ENCODE results near the gene SIT1.
"Not testable (repeated sequence)": the region's sequence is repeated elsewhere in the genome, so short reads cannot be mapped to it uniquely, and the experiment has no call there.

Gene SIT1

DNA sequence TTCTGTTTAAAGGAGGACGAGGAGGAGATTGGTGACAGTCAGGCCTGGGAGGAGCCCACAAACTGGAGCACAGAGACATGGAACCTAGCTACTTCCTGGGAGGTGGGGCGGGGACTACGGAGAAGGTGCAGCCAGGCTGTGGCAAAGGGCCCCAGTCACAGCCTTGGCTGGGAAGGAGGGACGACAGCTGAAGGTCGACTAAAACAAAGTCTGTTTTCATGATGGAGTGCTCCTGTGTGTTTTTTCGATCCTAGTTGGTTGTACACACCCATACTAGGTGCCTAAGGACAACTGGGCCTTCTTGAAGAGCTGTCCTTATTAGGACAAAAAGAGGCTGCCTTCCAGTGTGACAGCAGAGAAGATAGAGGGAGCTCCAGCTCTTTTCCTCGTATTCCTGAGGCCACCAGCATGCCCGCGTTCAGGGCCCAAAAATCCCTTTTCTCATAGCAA is 10.3 kb upstream of the SIT1 start:
- DNase-seq, result peak in 6 of 56 donors; percentile 4 to 26 (median 12)

GRCh38 chr9:35659340-35659739 is 8.6 kb upstream of the SIT1 start:
- no peak for DNase-seq

- peak in 7 of 56 donors; percentile 10 to 39 (median 22) for DNase-seq
Measured at GRCh38 chr9:35658968-35659220, 8.2 kb upstream of the SIT1 start.

- DNase-seq, result peak in 54 of 56 donors; percentile 32 to 91 (median 78)
Measured at GRCh38 chr9:35658137-35658967, 7.6 kb upstream of the SIT1 start, which contains the start of gene CCDC107. Gene CCDC107, plus strand, starts transcription at chr9:35658292. Its CDS starts 88 bp downstream, at chr9:35658380.

DNA sequence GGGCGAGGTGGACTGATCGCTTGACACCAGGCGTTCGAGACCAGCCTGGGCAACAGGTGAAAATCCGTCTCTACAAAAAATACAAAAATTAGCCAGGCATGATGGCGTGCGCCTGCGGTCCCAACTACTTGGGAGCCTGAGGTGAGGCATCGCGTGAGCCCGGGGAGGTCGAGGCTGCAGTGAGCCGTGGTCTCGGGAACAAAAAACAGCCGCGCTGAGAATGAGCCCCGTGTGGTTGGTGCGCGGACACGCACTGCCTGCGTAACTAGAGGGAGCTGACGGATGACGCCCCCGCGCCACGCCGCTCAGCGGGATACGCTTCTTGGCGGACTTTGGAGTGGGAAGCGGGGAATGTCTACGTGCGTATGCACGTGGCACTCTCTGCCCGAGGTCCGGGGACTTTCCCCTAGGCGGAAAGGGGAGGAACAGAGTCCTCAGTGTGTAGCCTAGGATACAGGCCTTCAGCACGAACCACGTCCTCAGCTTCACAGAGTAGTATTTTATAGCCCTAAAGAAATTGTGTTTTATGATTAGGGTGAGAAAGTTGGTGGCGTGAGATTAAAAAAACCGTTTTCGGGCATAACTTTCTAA is 6.9 kb upstream of the SIT1 start, which contains the start of gene RMRP:
Gene RMRP (minus strand): TSS at position 474 of the 591 bp plus-strand sequence.
- DNase-seq, result peak; percentile 62 to 100 (median 94)

- DNase-seq, result peak in 4 of 56 donors; percentile 49 to 58 (median 54)
Measured at GRCh38 chr9:35656831-35657545, 6.3 kb upstream of the SIT1 start.

- no peak for DNase-seq
Measured at GRCh38 chr9:35656348-35656747, 5.6 kb upstream of the SIT1 start.

- no peak for DNase-seq
Measured at GRCh38 chr9:35653611-35654010, 2.9 kb upstream of the SIT1 start.

- no peak for DNase-seq
Measured at GRCh38 chr9:35652829-35653209, 2.1 kb upstream of the SIT1 start.

GRCh38 chr9:35651956-35652828 is 1.5 kb upstream of the SIT1 start:
- no peak for DNase-seq

GRCh38 chr9:35649431-35650340 is 1.0 kb downstream of the SIT1 start:
- peak in 7 of 56 donors; percentile 12 to 39 (median 19) for DNase-seq

- DNase-seq, result peak in 55 of 56 donors; percentile 41 to 94 (median 82)
Measured at GRCh38 chr9:35646533-35647265, 4.0 kb downstream of the SIT1 start.

GRCh38 chr9:35646153-35646532 is 4.6 kb downstream of the SIT1 start:
- DNase-seq, result peak in 6 of 56 donors; percentile 34 to 62 (median 38)

- not testable (repeated sequence) for DNase-seq
Measured at GRCh38 chr9:35645736-35646135, 5.0 kb downstream of the SIT1 start.

- DNase-seq, result no peak
Measured at GRCh38 chr9:35643046-35643445, 7.7 kb downstream of the SIT1 start.

DNA sequence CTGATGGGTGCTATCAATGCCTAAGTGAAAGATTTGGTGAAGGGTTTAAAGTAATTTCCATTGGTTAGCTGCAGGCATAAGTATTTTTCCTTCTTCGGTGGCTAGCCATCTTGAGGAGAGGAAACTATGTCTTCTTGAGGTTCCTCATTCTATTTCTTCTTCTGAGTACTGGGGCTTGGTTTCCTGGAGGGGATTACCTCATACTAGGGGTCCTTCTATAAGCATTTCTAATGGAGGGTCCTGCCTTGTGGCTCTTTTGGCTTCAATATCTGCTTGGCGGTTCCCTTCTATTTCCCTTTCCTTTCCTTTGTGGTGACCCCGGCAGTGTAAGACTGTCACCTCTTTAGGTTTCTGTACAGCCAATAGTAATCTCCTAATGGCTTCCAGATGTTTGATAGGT is 9.3 kb downstream of the SIT1 start:
- DNase-seq, result not testable (repeated sequence)

DNA sequence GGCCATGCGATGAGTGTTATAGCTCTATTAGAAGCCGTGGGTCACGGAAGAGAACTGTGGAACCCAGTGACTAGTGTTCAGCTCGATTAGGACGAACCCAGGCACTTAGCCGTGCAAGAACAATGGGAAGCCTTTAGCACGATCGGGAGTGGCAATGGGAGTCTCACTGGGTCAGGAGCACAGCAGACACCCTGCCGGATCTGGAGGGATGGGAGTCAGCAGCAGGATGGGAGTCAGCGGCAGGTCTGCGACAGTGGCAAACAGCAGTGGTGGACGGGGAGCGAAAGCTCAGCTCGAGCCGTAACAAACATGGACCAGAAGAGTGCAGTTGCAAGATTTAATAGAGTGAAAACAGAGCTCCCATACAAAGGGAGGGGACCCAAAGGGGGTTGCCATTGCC is 10.3 kb downstream of the SIT1 start:
- DNase-seq, result not testable (repeated sequence)

GRCh38 chr9:35639631-35640030 is 11.1 kb downstream of the SIT1 start:
- DNase-seq, result no peak

GRCh38 chr9:35639225-35639624 is 11.5 kb downstream of the SIT1 start:
- DNase-seq, result not testable (repeated sequence)
